BJ (cell line): Measurements from ENCODE around the gene GPR34. TPM values are rescaled to one million over a fixed set of nuclear protein-coding genes. Genes with fewer than 3 reads are reported as not detected.

Experiments
- CTCF ChIA-PET: fragments of 350-600 bp; formaldehyde crosslinking; extraction: SDS; loops from one replicate; lab custom pipeline; 2021; ENCODE audit warnings: antibody characterized with exemption, inconsistent platforms; lab: Yijun Ruan, JAX
- POLR2A ChIA-PET: fragments of 300-600 bp; sonication (Branson Sonifier 250); formaldehyde crosslinking; extraction: SDS; loops from one replicate; lab custom pipeline; 2021; ENCODE audit warnings: antibody characterized with exemption; lab: Charles Lee
- DNase-seq: peaks from one replicate; pipeline ENCODE4 v3.0.0-alpha.2; 2011; ENCODE audit warnings: low read depth
- H3K27me3 ChIP-seq: 2 replicates; pipeline ENCODE4 v1.6.0; 2011; ENCODE audit warnings: low read length; ENCODE audit not compliant: control insufficient read depth, insufficient read depth
- H3K36me3 ChIP-seq: 2 replicates; pipeline ENCODE4 v1.5.1; 2011; ENCODE audit warnings: low read length; ENCODE audit not compliant: control insufficient read depth, insufficient read depth
- H3K4me3 ChIP-seq: 2 replicates; pipeline ENCODE4 v1.5.1; 2011; ENCODE audit warnings: low read depth, mild to moderate bottlenecking, control low read depth, low read length
- polyA plus RNA-seq: library from polyadenylated mRNA; depleted of rRNA; stranded (reverse); fragments of >200 nt; gene quantifications from 2 replicates; pipeline ENCODE4 v1.2.3, GENCODE V29; 2011
- TF ChIP-seq, protein P1 (sequence below): IDR thresholded peaks from 2 replicates; pipeline ENCODE4 v1.5.1; 2011; ENCODE audit warnings: low read depth, mild to moderate bottlenecking, control low read depth, inconsistent platforms, low read length, moderate library complexity; ENCODE audit not compliant: insufficient read depth

The GPR34 gene
- polyA plus RNA-seq, 1 experiment, result not detected

- ChIA-PET CTCF (no interaction called here), POLR2A (no interaction called here)
- TF ChIP-seq, protein P1, sequence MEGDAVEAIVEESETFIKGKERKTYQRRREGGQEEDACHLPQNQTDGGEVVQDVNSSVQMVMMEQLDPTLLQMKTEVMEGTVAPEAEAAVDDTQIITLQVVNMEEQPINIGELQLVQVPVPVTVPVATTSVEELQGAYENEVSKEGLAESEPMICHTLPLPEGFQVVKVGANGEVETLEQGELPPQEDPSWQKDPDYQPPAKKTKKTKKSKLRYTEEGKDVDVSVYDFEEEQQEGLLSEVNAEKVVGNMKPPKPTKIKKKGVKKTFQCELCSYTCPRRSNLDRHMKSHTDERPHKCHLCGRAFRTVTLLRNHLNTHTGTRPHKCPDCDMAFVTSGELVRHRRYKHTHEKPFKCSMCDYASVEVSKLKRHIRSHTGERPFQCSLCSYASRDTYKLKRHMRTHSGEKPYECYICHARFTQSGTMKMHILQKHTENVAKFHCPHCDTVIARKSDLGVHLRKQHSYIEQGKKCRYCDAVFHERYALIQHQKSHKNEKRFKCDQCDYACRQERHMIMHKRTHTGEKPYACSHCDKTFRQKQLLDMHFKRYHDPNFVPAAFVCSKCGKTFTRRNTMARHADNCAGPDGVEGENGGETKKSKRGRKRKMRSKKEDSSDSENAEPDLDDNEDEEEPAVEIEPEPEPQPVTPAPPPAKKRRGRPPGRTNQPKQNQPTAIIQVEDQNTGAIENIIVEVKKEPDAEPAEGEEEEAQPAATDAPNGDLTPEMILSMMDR, result no peak
- no peaks in the 10 kb centered on the region for H3K36me3 ChIP-seq
- no peak for DNase-seq
- no peak overlapping the region for H3K4me3 ChIP-seq
- no peaks in the 10 kb centered on the region for H3K27me3 ChIP-seq
These were observed 18.4 kb downstream of the GPR34 start for GRCh38 chrX:41707218-41707617.

GRCh38 chrX:41708486-41708885 is 19.7 kb downstream of the GPR34 start:
- ChIA-PET CTCF (interaction anchor here (1.0 kb wide), 1 partner anchor 14 kb away, joined by 3 read pairs; no protein-coding TSS in a partner anchor), POLR2A (no interaction called here)
- DNase-seq, result no peak
- Histone ChIP-seq H3K4me3 (no peak overlapping the region), H3K27me3 (no peaks in the 10 kb centered on the region), H3K36me3 (no peaks in the 10 kb centered on the region)
- TF ChIP-seq, protein P1, result no peak

GRCh38 chrX:41711021-41711667 is 22.4 kb downstream of the GPR34 start:
- Histone ChIP-seq H3K4me3 (no peak overlapping the region), H3K36me3 (no peaks in the 10 kb centered on the region), H3K27me3 (no peaks in the 10 kb centered on the region)
- POLR2A ChIA-PET, result no interaction called here
- no peak for DNase-seq
- CTCF ChIA-PET, result interaction anchor here (1.3 kb wide), 1 partner anchor 18 kb away, joined by 3 read pairs; no protein-coding TSS in a partner anchor
- TF ChIP-seq, protein P1, result no peak

DNA sequence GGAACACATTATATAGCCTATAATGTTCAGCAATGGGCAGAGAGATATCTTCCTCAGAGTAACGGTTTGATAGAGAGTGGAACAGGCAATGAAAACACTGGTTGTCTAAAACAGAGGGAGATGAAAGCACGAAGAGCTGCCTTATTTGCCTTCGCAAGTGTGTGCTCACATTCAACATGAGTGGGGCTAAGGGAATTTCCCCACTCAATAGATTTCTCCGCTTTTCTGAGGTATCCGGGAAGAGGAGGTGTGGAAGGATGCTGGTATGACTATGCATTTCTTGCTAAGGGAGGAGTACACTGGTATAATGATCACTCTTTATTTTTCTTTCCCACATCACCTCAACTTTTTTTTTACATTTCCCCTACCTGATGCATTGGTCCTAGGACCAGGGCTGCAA is 27.4 kb downstream of the GPR34 start:
- TF ChIP-seq, protein P1, result no peak

GRCh38 chrX:41716767-41717473 is 28.1 kb downstream of the GPR34 start:
- DNase-seq, result no peak
- Histone ChIP-seq H3K27me3 (no peaks in the 10 kb centered on the region), H3K36me3 (no peaks in the 10 kb centered on the region), H3K4me3 (no peak overlapping the region)
- ChIA-PET CTCF (no interaction called here), POLR2A (no interaction called here)
- TF ChIP-seq, protein P1, result no peak

More for the DNA sequence above, 27.4 kb downstream of the GPR34 start:
- no peaks in the 10 kb centered on the region for H3K27me3 ChIP-seq
- H3K36me3 ChIP-seq, result no peaks in the 10 kb centered on the region
- ChIA-PET POLR2A (no interaction called here), CTCF (no interaction called here)
- DNase-seq, result no peak
- no peak overlapping the region for H3K4me3 ChIP-seq
